COLO829 (cell line): ENCODE measurements around the gene SNAI3.

ENCODE experiments used
- DNase-seq: peaks from one replicate; pipeline ENCODE4 v3.0.0; 2012; ENCODE audit warnings: low spot score

Gene SNAI3

GRCh38 chr16:88650749-88651275 is 35.5 kb downstream of the SNAI3 start, which contains the start of gene CYBA:
Gene CYBA, minus strand, starts transcription at chr16:88651053. Its CDS starts 40 bp downstream, at chr16:88651013.
- DNase-seq: peak; percentile 35

- DNase-seq: no peak
Observed at GRCh38 chr16:88649924-88650748, 36.2 kb downstream of the SNAI3 start.

- DNase-seq: no peak
Observed at GRCh38 chr16:88649195-88649923, 36.9 kb downstream of the SNAI3 start.

DNA sequence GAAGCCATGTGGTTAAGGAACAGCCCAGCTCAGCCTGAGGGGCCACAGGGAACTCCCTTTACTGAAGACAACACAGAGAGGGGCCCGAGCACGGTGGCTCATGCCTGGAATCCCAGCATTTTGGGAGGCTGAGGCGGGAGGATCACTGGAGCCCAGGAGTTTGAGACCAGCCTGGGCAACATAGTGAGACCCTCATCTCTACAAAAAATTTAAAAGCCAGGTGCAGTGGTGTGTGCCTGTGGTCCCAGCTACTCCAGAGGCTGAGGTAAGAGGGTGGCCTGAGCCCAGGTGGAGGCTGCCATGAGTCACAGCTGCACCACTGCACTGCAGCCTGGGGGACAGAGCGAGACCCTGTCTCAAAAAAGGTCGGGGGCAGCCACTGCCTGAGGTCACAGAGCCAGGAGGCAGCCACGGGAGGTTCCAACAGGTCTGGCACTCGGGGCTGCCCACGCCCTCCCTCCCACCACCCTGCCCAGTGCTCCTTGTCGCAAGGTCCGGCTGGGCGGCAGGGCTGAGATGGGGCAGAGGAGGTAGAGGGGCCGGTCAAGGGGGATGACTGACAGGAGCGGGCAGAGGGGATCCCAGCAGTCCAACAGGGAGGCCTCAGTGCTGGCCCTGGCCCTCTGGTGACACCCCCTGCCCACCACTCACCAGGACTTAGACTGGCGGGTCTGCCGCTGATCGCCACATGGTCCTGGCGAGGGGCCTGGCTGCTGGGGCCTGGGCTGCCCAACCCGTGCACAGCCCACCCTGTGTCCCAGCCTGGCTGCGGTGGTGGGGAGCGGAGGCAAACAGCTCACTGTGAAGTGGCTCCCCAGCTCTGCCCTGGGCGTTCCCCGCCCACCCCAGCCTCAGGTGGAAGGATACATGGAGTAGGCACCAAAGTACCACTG is 38.9 kb downstream of the SNAI3 start:
- DNase-seq: no peak

DNA sequence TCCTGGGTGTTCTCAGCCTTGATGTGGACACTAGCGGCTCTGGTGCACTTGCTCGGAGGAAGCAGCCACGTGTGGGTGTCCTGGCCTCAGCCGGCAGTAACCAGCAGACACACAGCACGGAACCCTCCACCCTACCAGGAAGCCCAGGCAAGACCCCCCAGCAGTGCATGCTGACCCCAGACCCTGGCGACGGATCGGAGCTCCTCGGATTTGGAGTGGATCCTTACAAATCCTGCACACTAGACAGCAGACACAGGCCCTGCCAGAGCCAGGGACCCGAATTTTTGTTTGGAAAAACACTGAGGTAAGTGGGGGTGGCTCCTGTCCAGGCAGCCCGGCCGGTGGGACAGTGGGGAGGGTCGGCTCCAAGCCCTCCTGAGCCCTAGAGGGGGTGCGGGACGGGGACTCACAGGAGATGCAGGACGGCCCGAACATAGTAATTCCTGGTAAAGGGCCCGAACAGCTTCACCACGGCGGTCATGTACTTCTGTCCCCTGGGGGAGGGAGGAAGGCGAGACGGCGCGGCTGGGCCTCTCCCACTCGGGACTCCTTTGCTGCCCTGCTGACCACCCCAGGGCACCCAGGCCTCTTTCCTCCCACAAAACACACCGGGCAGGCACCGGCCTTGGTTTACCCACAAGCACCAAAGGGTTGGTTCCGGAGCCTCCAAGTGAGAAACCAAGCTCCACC is 39.8 kb downstream of the SNAI3 start:
- no peak for DNase-seq

GRCh38 chr16:88645941-88646340 is 40.4 kb downstream of the SNAI3 start:
- no peak for DNase-seq

- DNase-seq: no peak
Observed at GRCh38 chr16:88645455-88645854, 40.9 kb downstream of the SNAI3 start.

DNA sequence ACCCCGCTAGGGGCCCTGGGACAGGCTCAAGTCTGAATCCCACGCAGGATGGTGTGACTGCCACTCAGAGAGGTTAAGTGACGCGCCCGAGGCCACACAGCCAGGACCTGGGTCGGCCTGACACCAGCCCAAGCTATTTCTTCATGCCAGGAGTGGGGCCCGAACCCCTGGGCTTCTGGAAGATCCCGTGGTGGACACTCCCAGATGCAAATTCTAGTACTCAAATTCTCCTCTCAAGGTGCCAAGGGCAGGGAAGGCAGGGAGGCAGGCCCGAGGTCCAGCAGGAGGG is 42.7 kb downstream of the SNAI3 start:
- no peak for DNase-seq

DNA sequence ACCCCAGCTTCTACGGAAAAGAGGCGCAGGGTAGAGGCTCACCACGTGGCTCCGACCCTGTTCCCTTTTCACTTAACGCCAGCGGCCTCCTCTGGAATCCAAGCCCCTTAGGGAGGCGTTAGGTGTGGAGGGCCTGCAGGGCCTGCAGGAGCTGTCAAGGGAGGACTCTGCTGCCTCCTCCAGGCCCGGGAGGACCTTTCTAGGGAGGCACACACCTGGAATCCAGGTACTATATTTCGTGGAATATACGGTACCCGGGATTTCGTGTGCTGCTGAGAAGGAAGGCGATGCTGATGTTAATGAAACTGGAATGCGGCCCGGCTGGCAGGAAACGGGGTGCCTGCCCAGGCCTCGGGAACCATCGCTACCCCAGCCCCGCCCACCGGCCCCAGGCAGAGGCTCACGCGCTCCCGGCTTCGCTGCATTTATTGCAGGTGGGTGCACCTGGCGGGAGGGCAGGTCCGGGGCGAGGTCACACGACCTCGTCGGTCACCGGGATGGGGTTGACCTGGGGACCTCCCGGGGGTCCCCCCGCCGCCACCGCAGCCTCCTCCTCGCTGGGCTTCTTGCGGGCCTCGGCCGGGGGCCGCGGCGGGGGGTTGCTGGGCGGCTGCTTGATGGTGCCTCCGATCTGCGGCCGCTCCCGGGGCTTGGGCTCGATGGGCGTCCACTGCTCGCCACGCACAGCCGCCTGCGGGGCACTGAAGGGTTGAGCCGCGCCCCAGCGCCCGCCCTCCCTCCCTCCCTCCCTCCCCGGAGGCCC is 43.2 kb downstream of the SNAI3 start:
- DNase-seq: no peak

- DNase-seq: no peak
Observed at GRCh38 chr16:88640498-88641247, 45.6 kb downstream of the SNAI3 start.

DNA sequence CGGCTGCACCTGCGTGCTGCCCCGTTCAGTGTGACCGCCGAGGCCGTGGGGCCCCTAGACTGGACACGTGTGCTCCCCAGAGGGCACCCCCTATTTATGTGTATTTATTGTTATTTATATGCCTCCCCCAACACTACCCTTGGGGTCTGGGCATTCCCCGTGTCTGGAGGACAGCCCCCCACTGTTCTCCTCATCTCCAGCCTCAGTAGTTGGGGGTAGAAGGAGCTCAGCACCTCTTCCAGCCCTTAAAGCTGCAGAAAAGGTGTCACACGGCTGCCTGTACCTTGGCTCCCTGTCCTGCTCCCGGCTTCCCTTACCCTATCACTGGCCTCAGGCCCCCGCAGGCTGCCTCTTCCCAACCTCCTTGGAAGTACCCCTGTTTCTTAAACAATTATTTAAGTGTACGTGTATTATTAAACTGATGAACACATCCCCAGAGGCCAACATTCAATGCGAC is 46.2 kb downstream of the SNAI3 start:
- DNase-seq: no peak

DNA sequence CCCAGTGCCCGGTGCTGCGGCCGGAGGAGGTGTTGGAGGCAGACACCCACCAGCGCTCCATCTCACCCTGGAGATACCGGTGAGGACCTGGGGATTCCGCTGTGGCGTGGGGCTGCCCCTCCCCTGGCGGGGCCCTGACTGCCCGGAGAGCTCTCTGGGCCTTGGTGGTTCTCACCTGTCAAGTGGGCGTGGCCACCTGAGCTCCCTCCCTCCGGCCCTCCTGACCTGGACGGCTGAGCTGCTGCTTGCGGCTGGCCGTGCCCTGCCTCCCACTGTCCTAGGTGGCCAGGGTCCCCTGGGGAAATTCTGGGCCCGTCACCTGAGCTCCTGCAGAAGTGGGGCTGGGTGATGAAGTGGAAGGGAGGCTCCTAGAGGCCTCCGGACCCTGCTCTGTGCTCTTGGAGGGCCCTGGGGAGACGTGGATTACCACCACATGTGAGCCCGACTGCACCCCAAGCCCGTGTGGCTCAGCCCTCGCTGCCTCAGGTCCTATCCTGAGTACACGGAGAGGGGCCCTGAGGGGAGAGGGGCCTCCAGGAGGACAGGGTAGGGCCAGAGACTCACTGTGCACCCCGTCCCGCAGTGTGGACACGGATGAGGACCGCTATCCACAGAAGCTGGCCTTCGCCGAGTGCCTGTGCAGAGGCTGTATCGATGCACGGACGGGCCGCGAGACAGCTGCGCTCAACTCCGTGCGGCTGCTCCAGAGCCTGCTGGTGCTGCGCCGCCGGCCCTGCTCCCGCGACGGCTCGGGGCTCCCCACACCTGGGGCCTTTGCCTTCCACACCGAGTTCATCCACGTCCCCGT is 46.9 kb downstream of the SNAI3 start:
- no peak for DNase-seq

GRCh38 chr16:88638323-88639230 is 47.7 kb downstream of the SNAI3 start, which contains the start of gene IL17C:
Gene IL17C, plus strand, starts transcription at chr16:88638572. Its CDS starts 70 bp downstream, at chr16:88638642.
- no peak for DNase-seq

DNA sequence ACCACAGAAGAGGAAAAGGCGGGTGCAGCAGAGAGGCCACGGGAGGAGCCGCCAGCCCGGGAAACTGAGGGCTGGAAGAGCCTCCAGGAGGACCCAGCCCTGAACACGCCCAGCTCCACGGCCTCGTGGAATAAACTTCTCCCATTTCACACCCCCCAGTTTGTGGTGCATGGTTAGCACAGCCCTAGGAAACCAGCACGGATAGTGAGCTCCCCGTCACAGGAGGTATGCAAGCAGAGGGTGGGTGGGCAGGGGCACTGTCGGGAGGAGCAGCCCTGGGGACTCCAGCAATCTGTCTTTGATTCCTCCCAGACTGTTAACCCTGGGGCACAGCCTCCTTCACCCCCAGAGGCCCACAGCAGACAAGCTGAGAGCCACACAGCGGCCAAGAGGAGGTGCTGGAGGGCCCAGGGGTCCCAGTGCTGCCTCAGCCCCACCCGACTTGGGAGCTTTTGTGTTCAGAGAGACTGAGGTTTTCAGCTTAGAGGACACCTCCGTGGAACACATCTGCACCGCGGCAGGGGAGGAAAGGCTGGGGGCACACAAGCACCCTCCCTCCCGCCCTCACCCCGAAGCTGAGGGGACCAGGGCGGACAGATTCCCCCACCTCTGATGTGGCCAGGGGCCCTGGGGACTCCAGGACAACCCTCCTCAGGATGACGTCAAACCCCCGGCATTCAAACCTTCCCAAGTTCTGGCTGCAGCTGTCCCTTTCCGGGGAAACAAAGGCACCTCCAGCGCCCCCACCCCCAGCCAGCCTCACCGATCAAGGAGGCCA is 49.6 kb downstream of the SNAI3 start:
- DNase-seq: no peak

DNA sequence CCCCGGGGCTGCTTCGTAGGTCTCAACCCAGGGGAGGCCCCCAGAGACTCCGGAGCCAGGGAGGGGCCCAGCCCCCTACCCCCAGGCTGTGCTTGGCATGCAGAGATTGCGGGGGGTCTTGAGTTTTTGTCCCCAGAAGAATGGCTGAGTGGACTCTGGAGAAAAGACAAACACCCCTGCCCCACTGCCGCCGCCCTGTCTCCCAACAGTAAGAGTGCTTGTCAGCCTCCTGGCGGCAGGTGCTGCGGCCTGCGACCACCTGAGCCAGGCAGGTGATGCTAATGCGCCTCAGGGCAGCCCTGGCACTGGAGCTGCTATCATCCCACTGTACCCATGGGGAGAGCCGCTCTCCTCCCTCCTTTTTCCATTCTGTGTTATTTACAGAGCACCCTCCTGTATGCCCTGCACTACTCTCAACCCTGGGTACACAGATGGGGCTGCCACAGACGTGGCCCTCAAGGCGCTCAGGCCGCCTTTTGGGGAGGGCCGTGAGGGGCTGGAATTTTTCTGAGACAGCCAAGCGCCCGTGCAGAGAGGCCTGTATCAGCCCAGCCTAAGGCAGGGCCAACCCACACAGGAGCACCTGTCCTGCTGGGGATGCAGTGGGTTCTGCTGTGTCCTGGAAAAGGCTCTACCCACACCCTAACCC is 50.5 kb downstream of the SNAI3 start:
- DNase-seq: no peak

GRCh38 chr16:88634994-88635670 is 51.2 kb downstream of the SNAI3 start:
- DNase-seq: no peak
